HFFc6 (cell line): ENCODE results near the gene B4GALNT1. TPM values are rescaled to one million over a fixed set of nuclear protein-coding genes. Genes with fewer than 3 reads are reported as not detected.

Source experiments
- DNase-seq: peaks from one replicate; pipeline ENCODE4 v3.0.0-alpha.2; 2018
- H3K27ac Mint-ChIP-seq: 2 replicates; pipeline ENCODE4 v1.8.0; 2020; ENCODE audit warnings: mild to moderate bottlenecking, mixed read lengths
- H3K27me3 Mint-ChIP-seq: 2 replicates; pipeline ENCODE4 v1.8.0; 2021; ENCODE audit warnings: mild to moderate bottlenecking, moderate library complexity, mixed read lengths; ENCODE audit not compliant: insufficient read depth
- H3K36me3 Mint-ChIP-seq: 2 replicates; pipeline ENCODE4 v1.8.0; 2021; ENCODE audit warnings: low read depth, mixed read lengths
- H3K4me1 Mint-ChIP-seq: 2 replicates; pipeline ENCODE4 v1.8.0; 2020; ENCODE audit warnings: low read depth, mixed read lengths
- H3K4me3 Mint-ChIP-seq: 2 replicates; pipeline ENCODE4 v1.8.0; 2020; ENCODE audit warnings: mild to moderate bottlenecking, moderate library complexity, mixed read lengths
- H3K9me3 Mint-ChIP-seq: 2 replicates; pipeline ENCODE4 v1.8.0; 2020; ENCODE audit warnings: mild to moderate bottlenecking, mixed read lengths
- CTCF ChIP-seq: fragments of 200-600 bp; sonication (generic); IDR thresholded peaks from 2 replicates; pipeline ENCODE4 v1.5.0; 2021; ENCODE audit warnings: antibody characterized with exemption, mild to moderate bottlenecking
- total RNA-seq, 6 experiments: library from RNA; stranded (reverse); fragmentation: NEBNext Ultra II Directional; extraction: Animal tissue kit (Norgen Biotek cat#: 25700); gene quantifications; 2 replicates in 1 of 6; 3 replicates in 5 of 6; pipeline ENCODE4 v1.2.3, GENCODE V29; 2021

Gene B4GALNT1
- total RNA-seq, 6 experiments from 2014 or later, result 1.4 to 3.1 (median 2.3) TPM

GRCh38 chr12:57611827-57612710 lies 20.9 kb downstream of the B4GALNT1 start:
- no peak for TF ChIP-seq CTCF
- Mint-ChIP-seq H3K27me3 (peaks cover 3% of the 10 kb centered on the region; the same call in 1 of the 2 replicates), H3K9me3 (no peaks in the 10 kb centered on the region), H3K36me3 (peaks cover 13% of the 10 kb centered on the region), H3K4me3 (peak overlapping the region; percentile 81), H3K4me1 (peaks cover 20% of the 10 kb centered on the region), H3K27ac (no peak overlapping the region)
- no peak for DNase-seq

GRCh38 chr12:57611108-57611826 lies 21.7 kb downstream of the B4GALNT1 start, which contains the start of gene ARHGEF25:
ARHGEF25 (plus strand) TSS chr12:57611435; CDS start chr12:57611895, 460 bp downstream.
- DNase-seq, result no peak
- Mint-ChIP-seq H3K27me3 (peaks cover 1% of the 10 kb centered on the region), H3K4me1 (peaks cover 15% of the 10 kb centered on the region), H3K36me3 (peaks cover 6% of the 10 kb centered on the region), H3K27ac (peak within 1 kb of the TSS; percentile 24; the same call in 1 of the 2 replicates), H3K4me3 (peak within 1 kb of the TSS; percentile 81), H3K9me3 (no peaks in the 10 kb centered on the region)
- no peak for TF ChIP-seq CTCF

- peaks cover 16% of the 10 kb centered on the region for H3K4me1 Mint-ChIP-seq
- TF ChIP-seq CTCF, result no peak
- H3K27ac Mint-ChIP-seq, result peak overlapping the region; percentile 24; the same call in 1 of the 2 replicates
- H3K4me3 Mint-ChIP-seq, result peak overlapping the region; percentile 73
- no peaks in the 10 kb centered on the region for H3K9me3 Mint-ChIP-seq
- H3K36me3 Mint-ChIP-seq, result peaks cover under 1% of the 10 kb centered on the region; the same call in 1 of the 2 replicates
- peaks cover 4% of the 10 kb centered on the region for H3K27me3 Mint-ChIP-seq
- DNase-seq, result no peak
Observed at GRCh38 chr12:57610554-57611107, 22.4 kb downstream of the B4GALNT1 start.

GRCh38 chr12:57609781-57610553 lies 23.0 kb downstream of the B4GALNT1 start:
- Mint-ChIP-seq H3K4me3 (peak overlapping the region; percentile 73; the same call in 1 of the 2 replicates), H3K9me3 (no peaks in the 10 kb centered on the region), H3K27ac (no peak overlapping the region), H3K4me1 (peaks cover 22% of the 10 kb centered on the region), H3K27me3 (peaks cover 4% of the 10 kb centered on the region), H3K36me3 (no peaks in the 10 kb centered on the region)
- DNase-seq, result no peak
- TF ChIP-seq CTCF, result no peak
